A673 (cell line): ENCODE results near the gene LINC01488. TPM values are rescaled to one million over a fixed set of nuclear protein-coding genes. Genes with fewer than 3 reads are reported as not detected.

Experiments used
- BruUV-seq: library from RNA; stranded (reverse); fragments of 400-500 nt; replicated peaks from 2 replicates; lab custom pipeline; 2021; lab: Mats Ljungman, UMichigan
- CTCF ChIA-PET: fragments of 300-600 bp; sonication (Branson Sonifier 250); formaldehyde crosslinking; loops from one replicate; lab custom pipeline; 2022; ENCODE audit warnings: antibody characterized with exemption; lab: Charles Lee
- POLR2A ChIA-PET: fragments of 300-600 bp; sonication (Branson Sonifier 250); formaldehyde crosslinking; loops from one replicate; lab custom pipeline; 2022; ENCODE audit warnings: antibody characterized with exemption; ENCODE audit not compliant: low non-redundant PET; lab: Charles Lee
- DNase-seq: peaks from one replicate; pipeline ENCODE4 v3.0.0-alpha.2; 2015; ENCODE audit warnings: low spot score
- H3K27ac ChIP-seq: fragments of 200-600 bp; sonication (generic); 2 replicates; pipeline ENCODE4 v1.5.1; 2016; ENCODE audit warnings: mixed run types, low read depth, mild to moderate bottlenecking, mixed read lengths, antibody characterized with exemption, low read length; ENCODE audit not compliant: poor library complexity, severe bottlenecking
- H3K27me3 ChIP-seq: fragments of 200-600 bp; sonication (generic); replicated peaks from 2 replicates; pipeline ENCODE4 v1.6.1; 2017; ENCODE audit warnings: mixed run types, low read depth, mild to moderate bottlenecking, mixed read lengths, antibody characterized with exemption, low read length; ENCODE audit not compliant: insufficient read depth, poor library complexity
- H3K36me3 ChIP-seq: fragments of 200-600 bp; sonication (generic); 2 replicates; pipeline ENCODE4 v1.6.1; 2016; ENCODE audit warnings: mixed run types, mild to moderate bottlenecking, mixed read lengths, antibody characterized with exemption, low read length; ENCODE audit not compliant: insufficient read depth, poor library complexity, severe bottlenecking
- H3K4me1 ChIP-seq: fragments of 200-600 bp; sonication (generic); 2 replicates; pipeline ENCODE4 v1.6.1; 2017; ENCODE audit warnings: mixed run types, mild to moderate bottlenecking, mixed read lengths, antibody characterized with exemption, low read length; ENCODE audit not compliant: insufficient read depth, poor library complexity, severe bottlenecking
- H3K4me3 ChIP-seq: fragments of 200-600 bp; sonication (generic); 2 replicates; pipeline ENCODE4 v1.5.1; 2016; ENCODE audit warnings: low read depth, mixed run types, mild to moderate bottlenecking, mixed read lengths, low read length; ENCODE audit not compliant: poor library complexity, severe bottlenecking
- H3K9me3 ChIP-seq: fragments of 200-600 bp; sonication (generic); 2 replicates; pipeline ENCODE4 v1.6.1; 2016; ENCODE audit warnings: mixed run types, low read depth, mild to moderate bottlenecking, mixed read lengths, antibody characterized with exemption, low read length; ENCODE audit not compliant: poor library complexity, severe bottlenecking
- EZH2 ChIP-seq: fragments of 200-600 bp; sonication (generic); IDR thresholded peaks from 2 replicates; pipeline ENCODE4 v1.6.1; 2017; ENCODE audit warnings: borderline replicate concordance, low read depth, mild to moderate bottlenecking, mixed read lengths, antibody characterized with exemption, low read length; ENCODE audit not compliant: poor library complexity, severe bottlenecking
- intact Hi-C: fragments of 100-400 bp; cut with micrococcal nuclease; formaldehyde crosslinking; loops from one replicate; pipeline ENCODE4 v1.10.0; 2022; ENCODE audit not compliant: unreplicated experiment
- total RNA-seq: library from RNA; stranded (reverse); gene quantifications from 2 replicates; pipeline ENCODE4 v1.2.3, GENCODE V29; 2021
- TF ChIP-seq, protein P1 (sequence below): fragments of 300-800, 200-600 bp; sonication (generic); conservative IDR thresholded peaks from 2 replicates; pipeline ENCODE4 v1.5.1; 2017; ENCODE audit warnings: low read depth, mild to moderate bottlenecking, antibody characterized with exemption, low read length, moderate library complexity, mixed read lengths

The LINC01488 gene
- total RNA-seq, 1 experiment from 2014 or later, result not detected

- no peaks in the 10 kb centered on the region for H3K27me3 ChIP-seq
- BruUV-seq, result no TSS peak
- POLR2A ChIA-PET, result no interaction called here
- H3K4me1 ChIP-seq, result no peaks in the 10 kb centered on the region
- no peaks in the 10 kb centered on the region for H3K36me3 ChIP-seq
- TF ChIP-seq EZH2, result no peak
- TF ChIP-seq, protein P1, sequence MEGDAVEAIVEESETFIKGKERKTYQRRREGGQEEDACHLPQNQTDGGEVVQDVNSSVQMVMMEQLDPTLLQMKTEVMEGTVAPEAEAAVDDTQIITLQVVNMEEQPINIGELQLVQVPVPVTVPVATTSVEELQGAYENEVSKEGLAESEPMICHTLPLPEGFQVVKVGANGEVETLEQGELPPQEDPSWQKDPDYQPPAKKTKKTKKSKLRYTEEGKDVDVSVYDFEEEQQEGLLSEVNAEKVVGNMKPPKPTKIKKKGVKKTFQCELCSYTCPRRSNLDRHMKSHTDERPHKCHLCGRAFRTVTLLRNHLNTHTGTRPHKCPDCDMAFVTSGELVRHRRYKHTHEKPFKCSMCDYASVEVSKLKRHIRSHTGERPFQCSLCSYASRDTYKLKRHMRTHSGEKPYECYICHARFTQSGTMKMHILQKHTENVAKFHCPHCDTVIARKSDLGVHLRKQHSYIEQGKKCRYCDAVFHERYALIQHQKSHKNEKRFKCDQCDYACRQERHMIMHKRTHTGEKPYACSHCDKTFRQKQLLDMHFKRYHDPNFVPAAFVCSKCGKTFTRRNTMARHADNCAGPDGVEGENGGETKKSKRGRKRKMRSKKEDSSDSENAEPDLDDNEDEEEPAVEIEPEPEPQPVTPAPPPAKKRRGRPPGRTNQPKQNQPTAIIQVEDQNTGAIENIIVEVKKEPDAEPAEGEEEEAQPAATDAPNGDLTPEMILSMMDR, result no peak
- CTCF ChIA-PET, result no interaction called here
- no peak overlapping the region for H3K4me3 ChIP-seq
- intact Hi-C loops, result no loop called here
- H3K27ac ChIP-seq, result no peak overlapping the region
- DNase-seq, result no peak
- no peaks in the 10 kb centered on the region for H3K9me3 ChIP-seq
Observed at GRCh38 chr11:69513196-69513595, 31.7 kb downstream of the LINC01488 start.

- TF ChIP-seq, protein P1, result no peak
- intact Hi-C loops, result no loop called here
- POLR2A ChIA-PET, result no interaction called here
- BruUV-seq, result no TSS peak
- no peak overlapping the region for H3K27ac ChIP-seq
- H3K4me3 ChIP-seq, result no peak overlapping the region
- no peak for DNase-seq
- no peaks in the 10 kb centered on the region for H3K9me3 ChIP-seq
- no peaks in the 10 kb centered on the region for H3K27me3 ChIP-seq
- H3K36me3 ChIP-seq, result no peaks in the 10 kb centered on the region
- CTCF ChIA-PET, result no interaction called here
- no peaks in the 10 kb centered on the region for H3K4me1 ChIP-seq
Observed at GRCh38 chr11:69513663-69514224, 32.3 kb downstream of the LINC01488 start.

DNA sequence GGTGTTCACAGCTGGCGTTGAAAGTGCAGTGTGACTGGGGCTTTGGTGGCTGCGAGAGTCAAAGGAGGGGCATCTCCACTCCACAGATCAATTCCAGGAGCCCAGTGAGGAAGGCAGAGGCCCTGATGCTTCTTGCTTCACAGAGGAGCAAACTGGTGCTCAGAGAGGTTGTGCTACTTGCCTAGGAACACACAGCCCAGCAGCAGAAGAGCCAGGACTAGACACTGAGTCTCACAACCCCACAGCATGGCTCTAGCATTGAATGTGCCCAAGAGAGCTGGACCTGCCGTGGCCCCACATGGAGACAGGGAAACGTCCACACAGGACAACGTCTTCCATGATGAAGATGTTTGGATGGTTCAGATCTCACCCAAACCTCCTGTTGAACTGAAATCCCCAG is 33.3 kb downstream of the LINC01488 start:
- POLR2A ChIA-PET, result no interaction called here
- Histone ChIP-seq H3K27me3 (no peaks in the 10 kb centered on the region), H3K27ac (no peak overlapping the region), H3K4me3 (no peak overlapping the region), H3K4me1 (no peaks in the 10 kb centered on the region), H3K36me3 (no peaks in the 10 kb centered on the region), H3K9me3 (no peaks in the 10 kb centered on the region)
- no peak for TF ChIP-seq EZH2
- TF ChIP-seq, protein P1, result no peak
- CTCF ChIA-PET, result no interaction called here
- no peak for DNase-seq
- intact Hi-C loops, result no loop called here
- no TSS peak for BruUV-seq
